Measurements from ENCODE around the gene TYROBP.
"Not testable (repeated sequence)": the region's sequence is repeated elsewhere in the genome, so short reads cannot be mapped to it uniquely, and the experiment has no call there.

TYROBP gene

DNA sequence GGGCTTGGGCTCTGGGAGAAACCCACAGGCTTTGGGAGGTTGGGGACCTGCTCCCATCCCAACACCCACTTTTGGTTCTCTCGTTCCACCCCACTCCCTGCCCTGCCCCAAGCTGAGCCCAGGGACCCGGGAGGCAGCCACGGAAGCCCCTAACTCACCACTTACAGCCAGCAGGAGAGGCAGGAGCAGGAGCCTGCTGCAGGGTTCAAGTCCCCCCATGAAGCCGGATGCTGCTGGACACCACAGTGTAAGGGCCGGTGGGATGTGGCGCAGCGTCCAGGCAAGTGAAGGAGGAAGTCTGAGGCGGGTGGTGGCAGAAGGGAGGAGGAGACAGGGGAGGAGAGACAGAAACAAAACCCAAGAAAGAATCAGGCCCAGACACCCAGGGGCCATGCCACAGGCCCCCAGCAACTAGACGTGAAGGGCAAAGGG lies at the start of gene TYROBP:
TSS of gene TYROBP (minus strand) at position 286 of the 432 bp plus-strand sequence. CDS start at position 219, 67 bp downstream.
- in situ Hi-C loops (cut with HindIII; ENCODE audit: low pct_unique_long_range_greater_than_20kb, low sequenced_read_pairs): no loop called here
- TF ChIP-seq JUND (IDR thresholded peaks at IDR 0.05; ENCODE audit: low read depth): no peak
- DNase-seq (ENCODE audit: low read depth in 1 of 2, low spot score in 1 of 2): no peak

DNA sequence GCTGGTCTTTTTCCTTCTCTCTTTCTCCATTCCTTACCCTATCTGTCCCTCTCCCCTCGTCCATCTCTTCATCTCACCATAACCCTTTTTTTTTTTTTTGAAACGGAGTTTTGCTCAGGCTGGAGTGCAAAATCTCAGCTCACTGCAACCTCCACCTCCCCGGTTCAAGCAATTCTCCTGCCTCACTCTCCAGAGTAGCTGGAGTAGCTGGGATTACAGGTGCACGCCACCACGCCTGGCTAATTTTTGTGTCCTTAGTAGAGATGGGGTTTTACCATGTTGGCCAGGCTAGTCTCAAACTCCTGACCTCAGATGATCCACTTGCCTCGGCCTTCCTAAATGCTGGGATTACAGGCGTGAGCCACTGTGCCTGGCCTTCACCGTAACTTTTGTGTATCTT lies 49.3 kb upstream of the TYROBP start:
- DNase-seq (ENCODE audit: low read depth in 1 of 2, low spot score in 1 of 2); in situ Hi-C loops (cut with HindIII; ENCODE audit: low pct_unique_long_range_greater_than_20kb, low sequenced_read_pairs): not testable (repeated sequence)

- DNase-seq (ENCODE audit: low read depth in 1 of 2, low spot score in 1 of 2): no peak
- no peak for TF ChIP-seq JUND (IDR thresholded peaks at IDR 0.05; ENCODE audit: low read depth)
- in situ Hi-C loops (cut with HindIII; ENCODE audit: low pct_unique_long_range_greater_than_20kb, low sequenced_read_pairs): no loop called here
Observed at GRCh38 chr19:35955881-35956634, 48.0 kb upstream of the TYROBP start.

DNA sequence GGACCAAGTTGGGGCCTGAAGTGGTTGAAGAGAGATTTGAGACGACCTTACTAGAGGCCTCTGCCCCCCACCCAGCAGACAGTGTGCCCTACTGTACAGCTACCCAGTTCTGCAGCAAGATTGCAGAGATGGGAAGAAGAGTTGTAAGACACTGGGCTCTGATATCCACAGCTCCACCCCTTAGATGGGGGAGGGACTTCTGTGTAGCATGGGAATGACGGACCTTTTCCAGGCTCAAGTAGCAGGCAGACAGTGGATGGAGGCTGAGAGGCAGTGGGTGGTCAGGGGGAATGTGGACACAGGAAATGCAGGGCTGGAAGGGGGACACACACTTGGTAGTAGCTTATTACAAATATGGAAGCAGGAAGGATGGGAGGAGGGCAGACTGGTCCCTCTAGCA lies 41.0 kb upstream of the TYROBP start:
- no peak for TF ChIP-seq JUND (IDR thresholded peaks at IDR 0.05; ENCODE audit: low read depth)
- DNase-seq (ENCODE audit: low read depth in 1 of 2, low spot score in 1 of 2): no peak
- in situ Hi-C loops (cut with HindIII; ENCODE audit: low pct_unique_long_range_greater_than_20kb, low sequenced_read_pairs): no loop called here

GRCh38 chr19:35946203-35946602 lies 38.1 kb upstream of the TYROBP start:
- no peak for TF ChIP-seq JUND (IDR thresholded peaks at IDR 0.05; ENCODE audit: low read depth)
- DNase-seq (ENCODE audit: low read depth in 1 of 2, low spot score in 1 of 2): no peak
- in situ Hi-C loops (cut with HindIII; ENCODE audit: low pct_unique_long_range_greater_than_20kb, low sequenced_read_pairs): no loop called here

DNA sequence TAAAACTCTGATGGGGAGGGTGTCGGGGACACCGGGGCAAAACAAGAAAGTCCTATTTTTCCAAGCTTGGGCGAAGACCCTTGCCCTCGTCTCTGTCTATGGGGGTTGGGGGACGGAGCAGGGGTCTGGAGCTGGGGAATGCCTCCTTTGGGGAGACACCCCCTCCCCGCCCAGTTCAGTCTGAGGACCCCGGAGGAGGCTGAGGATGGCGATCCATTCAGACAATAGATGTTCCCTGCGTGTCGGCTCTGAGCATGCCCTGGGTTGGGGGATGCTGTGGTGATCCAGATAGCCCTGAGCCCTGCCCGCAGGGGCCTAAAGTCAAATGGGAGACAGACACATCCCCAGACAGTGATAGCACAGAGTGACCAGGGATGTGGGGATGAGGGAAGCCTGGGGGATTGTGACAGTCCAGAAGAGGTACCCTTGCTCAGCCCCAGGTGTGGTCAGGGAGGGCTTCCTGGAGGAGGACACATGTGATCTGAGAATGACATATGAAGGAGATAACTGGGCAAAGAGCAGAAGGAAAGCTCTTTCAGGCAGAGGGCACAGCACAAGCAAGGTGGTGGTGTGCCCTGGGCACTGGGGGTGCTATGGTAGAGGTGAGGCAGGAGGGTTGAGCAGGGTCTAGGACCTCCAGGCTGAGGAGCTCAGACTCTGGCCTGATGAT lies 37.2 kb upstream of the TYROBP start:
- no peak for DNase-seq (ENCODE audit: low read depth in 1 of 2, low spot score in 1 of 2)
- in situ Hi-C loops (cut with HindIII; ENCODE audit: low pct_unique_long_range_greater_than_20kb, low sequenced_read_pairs): no loop called here
- TF ChIP-seq JUND (IDR thresholded peaks at IDR 0.05; ENCODE audit: low read depth): no peak

- in situ Hi-C loops (cut with HindIII; ENCODE audit: low pct_unique_long_range_greater_than_20kb, low sequenced_read_pairs): no loop called here
- no peak for DNase-seq (ENCODE audit: low read depth in 1 of 2, low spot score in 1 of 2)
Observed at GRCh38 chr19:35944556-35944955, 36.5 kb upstream of the TYROBP start.

GRCh38 chr19:35943321-35944301 lies 35.5 kb upstream of the TYROBP start:
- in situ Hi-C loops (cut with HindIII; ENCODE audit: low pct_unique_long_range_greater_than_20kb, low sequenced_read_pairs): no loop called here
- DNase-seq (ENCODE audit: low read depth in 1 of 2, low spot score in 1 of 2): no peak
- no peak for TF ChIP-seq JUND (IDR thresholded peaks at IDR 0.05; ENCODE audit: low read depth)

More at GRCh38 chr19:35944556-35944955, 36.5 kb upstream of the TYROBP start:
- no peak for TF ChIP-seq JUND (IDR thresholded peaks at IDR 0.05; ENCODE audit: low read depth)

- DNase-seq (ENCODE audit: low read depth in 1 of 2, low spot score in 1 of 2): no peak
- in situ Hi-C loops (cut with HindIII; ENCODE audit: low pct_unique_long_range_greater_than_20kb, low sequenced_read_pairs): no loop called here
- no peak for TF ChIP-seq JUND (IDR thresholded peaks at IDR 0.05; ENCODE audit: low read depth)
Observed at GRCh38 chr19:35942235-35942634, 34.1 kb upstream of the TYROBP start.

DNA sequence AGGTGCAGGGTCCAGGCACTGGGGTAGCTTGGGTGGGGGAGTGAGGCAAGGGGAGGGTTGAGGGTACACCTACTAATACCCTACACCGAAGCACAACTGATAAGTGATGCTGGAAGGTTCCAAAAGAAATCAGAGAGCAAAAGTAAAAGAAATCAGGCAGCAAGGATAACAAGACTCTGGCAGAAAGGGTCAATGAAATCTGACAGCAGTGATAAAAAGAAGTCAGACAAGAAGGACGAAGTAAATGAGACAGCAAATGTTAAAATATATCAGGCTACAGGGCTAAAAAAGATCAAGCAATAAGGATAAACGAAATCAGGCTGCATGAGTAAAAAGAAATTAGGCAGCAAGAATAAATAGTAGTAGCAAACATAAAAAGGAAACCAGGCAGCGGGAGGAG lies 32.7 kb upstream of the TYROBP start:
- no peak for DNase-seq (ENCODE audit: low read depth in 1 of 2, low spot score in 1 of 2)
- TF ChIP-seq JUND (IDR thresholded peaks at IDR 0.05; ENCODE audit: low read depth): no peak
- in situ Hi-C loops (cut with HindIII; ENCODE audit: low pct_unique_long_range_greater_than_20kb, low sequenced_read_pairs): no loop called here

DNA sequence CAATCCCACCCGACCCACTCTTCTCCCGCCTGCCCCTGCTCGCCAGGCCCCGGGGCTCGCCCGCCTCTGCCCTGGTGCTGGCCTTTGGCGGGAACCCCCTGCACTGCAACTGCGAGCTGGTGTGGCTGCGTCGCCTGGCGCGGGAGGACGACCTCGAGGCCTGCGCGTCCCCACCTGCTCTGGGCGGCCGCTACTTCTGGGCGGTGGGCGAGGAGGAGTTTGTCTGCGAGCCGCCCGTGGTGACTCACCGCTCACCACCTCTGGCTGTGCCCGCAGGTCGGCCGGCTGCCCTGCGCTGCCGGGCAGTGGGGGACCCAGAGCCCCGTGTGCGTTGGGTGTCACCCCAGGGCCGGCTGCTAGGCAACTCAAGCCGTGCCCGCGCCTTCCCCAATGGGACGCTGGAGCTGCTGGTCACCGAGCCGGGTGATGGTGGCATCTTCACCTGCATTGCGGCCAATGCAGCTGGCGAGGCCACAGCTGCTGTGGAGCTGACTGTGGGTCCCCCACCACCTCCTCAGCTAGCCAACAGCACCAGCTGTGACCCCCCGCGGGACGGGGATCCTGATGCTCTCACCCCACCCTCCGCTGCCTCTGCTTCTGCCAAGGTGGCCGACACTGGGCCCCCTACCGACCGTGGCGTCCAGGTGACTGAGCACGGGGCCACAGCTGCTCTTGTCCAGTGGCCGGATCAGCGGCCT lies 32.1 kb upstream of the TYROBP start:
- TF ChIP-seq JUND (IDR thresholded peaks at IDR 0.05; ENCODE audit: low read depth): no peak
- in situ Hi-C loops (cut with HindIII; ENCODE audit: low pct_unique_long_range_greater_than_20kb, low sequenced_read_pairs): no loop called here
- no peak for DNase-seq (ENCODE audit: low read depth in 1 of 2, low spot score in 1 of 2)

Measured in T47D (cell line).